ENCODE results near the gene NNMT.

NNMT gene

GRCh38 chr11:114284914-114285313, 11.3 kb upstream of the NNMT start:
- Mint-ChIP-seq H3K9me3 (no peaks in the 10 kb centered on the region), H3K4me1 (ENCODE audit: low read depth) (peaks cover 1% of the 10 kb centered on the region), H3K4me3 (no peak overlapping the region), H3K27ac (no peak overlapping the region), H3K36me3 (ENCODE audit: low read depth) (no peaks in the 10 kb centered on the region), H3K27me3 (ENCODE audit: low read depth) (peaks cover 15% of the 10 kb centered on the region)
- no peak for DNase-seq (ENCODE audit: low spot score)

- H3K27me3 Mint-ChIP-seq (ENCODE audit: low read depth) = peaks cover 19% of the 10 kb centered on the region
- no peaks in the 10 kb centered on the region for H3K9me3 Mint-ChIP-seq
- no peak overlapping the region for H3K27ac Mint-ChIP-seq
- H3K4me1 Mint-ChIP-seq (ENCODE audit: low read depth) = peaks cover 1% of the 10 kb centered on the region
- no peak for DNase-seq (ENCODE audit: low spot score)
- H3K4me3 Mint-ChIP-seq = no peak overlapping the region
- H3K36me3 Mint-ChIP-seq (ENCODE audit: low read depth) = no peaks in the 10 kb centered on the region
Observed at GRCh38 chr11:114285599-114285998, 10.6 kb upstream of the NNMT start.

- H3K27ac Mint-ChIP-seq = no peak overlapping the region
- DNase-seq (ENCODE audit: low spot score) = no peak
- peaks cover 1% of the 10 kb centered on the region for H3K4me1 Mint-ChIP-seq (ENCODE audit: low read depth)
Observed at GRCh38 chr11:114286229-114286628, 10.0 kb upstream of the NNMT start.

GRCh38 chr11:114287154-114287553, 9.0 kb upstream of the NNMT start:
- H3K9me3 Mint-ChIP-seq = no peaks in the 10 kb centered on the region
- no peaks in the 10 kb centered on the region for H3K36me3 Mint-ChIP-seq (ENCODE audit: low read depth)
- no peak for DNase-seq (ENCODE audit: low spot score)
- no peak overlapping the region for H3K4me3 Mint-ChIP-seq
- peaks cover 1% of the 10 kb centered on the region for H3K4me1 Mint-ChIP-seq (ENCODE audit: low read depth)
- H3K27ac Mint-ChIP-seq = no peak overlapping the region
- H3K27me3 Mint-ChIP-seq (ENCODE audit: low read depth) = peaks cover 23% of the 10 kb centered on the region

More at GRCh38 chr11:114286229-114286628, 10.0 kb upstream of the NNMT start:
- H3K27me3 Mint-ChIP-seq (ENCODE audit: low read depth) = peaks cover 23% of the 10 kb centered on the region
- no peak overlapping the region for H3K4me3 Mint-ChIP-seq
- H3K9me3 Mint-ChIP-seq = no peaks in the 10 kb centered on the region
- H3K36me3 Mint-ChIP-seq (ENCODE audit: low read depth) = no peaks in the 10 kb centered on the region

GRCh38 chr11:114288136-114288535, 8.1 kb upstream of the NNMT start:
- Mint-ChIP-seq H3K27ac (no peak overlapping the region), H3K9me3 (no peaks in the 10 kb centered on the region), H3K4me1 (ENCODE audit: low read depth) (peaks cover 1% of the 10 kb centered on the region), H3K4me3 (no peak overlapping the region), H3K27me3 (ENCODE audit: low read depth) (peaks cover 24% of the 10 kb centered on the region), H3K36me3 (ENCODE audit: low read depth) (no peaks in the 10 kb centered on the region)
- DNase-seq (ENCODE audit: low spot score) = no peak

- Mint-ChIP-seq H3K4me1 (ENCODE audit: low read depth) (peaks cover 1% of the 10 kb centered on the region), H3K27ac (no peak overlapping the region), H3K36me3 (ENCODE audit: low read depth) (no peaks in the 10 kb centered on the region), H3K9me3 (no peaks in the 10 kb centered on the region), H3K4me3 (no peak overlapping the region), H3K27me3 (ENCODE audit: low read depth) (peaks cover 27% of the 10 kb centered on the region)
- no peak for DNase-seq (ENCODE audit: low spot score)
Observed at GRCh38 chr11:114289779-114290178, 6.4 kb upstream of the NNMT start.

GRCh38 chr11:114290503-114291235, 5.5 kb upstream of the NNMT start:
- DNase-seq (ENCODE audit: low spot score) = no peak
- Mint-ChIP-seq H3K9me3 (no peaks in the 10 kb centered on the region), H3K4me1 (ENCODE audit: low read depth) (peaks cover 1% of the 10 kb centered on the region), H3K4me3 (no peak overlapping the region), H3K27ac (no peak overlapping the region), H3K27me3 (ENCODE audit: low read depth) (peaks cover 27% of the 10 kb centered on the region), H3K36me3 (ENCODE audit: low read depth) (no peaks in the 10 kb centered on the region)

GRCh38 chr11:114291381-114291780, 4.8 kb upstream of the NNMT start:
- peaks cover 1% of the 10 kb centered on the region for H3K4me1 Mint-ChIP-seq (ENCODE audit: low read depth)
- no peaks in the 10 kb centered on the region for H3K9me3 Mint-ChIP-seq
- no peaks in the 10 kb centered on the region for H3K36me3 Mint-ChIP-seq (ENCODE audit: low read depth)
- DNase-seq (ENCODE audit: low spot score) = no peak
- H3K4me3 Mint-ChIP-seq = no peak overlapping the region
- peaks cover 27% of the 10 kb centered on the region for H3K27me3 Mint-ChIP-seq (ENCODE audit: low read depth)
- H3K27ac Mint-ChIP-seq = no peak overlapping the region

GRCh38 chr11:114291842-114292680, 4.1 kb upstream of the NNMT start:
- no peaks in the 10 kb centered on the region for H3K36me3 Mint-ChIP-seq (ENCODE audit: low read depth)
- H3K4me3 Mint-ChIP-seq = no peak overlapping the region
- H3K27ac Mint-ChIP-seq = no peak overlapping the region

GRCh38 chr11:114293201-114293711, 2.9 kb upstream of the NNMT start:
- no peak overlapping the region for H3K4me3 Mint-ChIP-seq
- H3K9me3 Mint-ChIP-seq = no peaks in the 10 kb centered on the region
- peaks cover 17% of the 10 kb centered on the region for H3K27me3 Mint-ChIP-seq (ENCODE audit: low read depth)
- DNase-seq (ENCODE audit: low spot score) = no peak
- H3K4me1 Mint-ChIP-seq (ENCODE audit: low read depth) = no peaks in the 10 kb centered on the region
- H3K36me3 Mint-ChIP-seq (ENCODE audit: low read depth) = no peaks in the 10 kb centered on the region
- H3K27ac Mint-ChIP-seq = no peak overlapping the region

More at GRCh38 chr11:114291842-114292680, 4.1 kb upstream of the NNMT start:
- no peaks in the 10 kb centered on the region for H3K9me3 Mint-ChIP-seq
- H3K27me3 Mint-ChIP-seq (ENCODE audit: low read depth) = peaks cover 24% of the 10 kb centered on the region
- DNase-seq (ENCODE audit: low spot score) = no peak
- peaks cover 1% of the 10 kb centered on the region for H3K4me1 Mint-ChIP-seq (ENCODE audit: low read depth)

- no peaks in the 10 kb centered on the region for H3K9me3 Mint-ChIP-seq
- H3K27me3 Mint-ChIP-seq (ENCODE audit: low read depth) = peaks cover 10% of the 10 kb centered on the region
- no peak overlapping the region for H3K27ac Mint-ChIP-seq
- no peaks in the 10 kb centered on the region for H3K4me1 Mint-ChIP-seq (ENCODE audit: low read depth)
- H3K36me3 Mint-ChIP-seq (ENCODE audit: low read depth) = no peaks in the 10 kb centered on the region
- no peak overlapping the region for H3K4me3 Mint-ChIP-seq
- no peak for DNase-seq (ENCODE audit: low spot score)
Observed at GRCh38 chr11:114296605-114297372, 590 bp downstream of the NNMT start.

- Mint-ChIP-seq H3K9me3 (no peaks in the 10 kb centered on the region), H3K4me1 (ENCODE audit: low read depth) (no peaks in the 10 kb centered on the region), H3K27ac (no peak overlapping the region), H3K36me3 (ENCODE audit: low read depth) (no peaks in the 10 kb centered on the region), H3K27me3 (ENCODE audit: low read depth) (peaks cover 13% of the 10 kb centered on the region), H3K4me3 (no peak overlapping the region)
- DNase-seq (ENCODE audit: low spot score) = no peak
Observed at GRCh38 chr11:114297806-114298709, 1.9 kb downstream of the NNMT start.

- peaks cover 12% of the 10 kb centered on the region for H3K27me3 Mint-ChIP-seq (ENCODE audit: low read depth)
- no peak overlapping the region for H3K4me3 Mint-ChIP-seq
Observed at GRCh38 chr11:114298710-114299109, 2.5 kb downstream of the NNMT start.

More at GRCh38 chr11:114298710-114299109, 2.5 kb downstream of the NNMT start:
- no peaks in the 10 kb centered on the region for H3K9me3 Mint-ChIP-seq
- no peak overlapping the region for H3K27ac Mint-ChIP-seq
- H3K4me1 Mint-ChIP-seq (ENCODE audit: low read depth) = no peaks in the 10 kb centered on the region
- no peak for DNase-seq (ENCODE audit: low spot score)
- H3K36me3 Mint-ChIP-seq (ENCODE audit: low read depth) = no peaks in the 10 kb centered on the region
